ENCODE data around the gene SEMA4G.

SEMA4G gene

DNA sequence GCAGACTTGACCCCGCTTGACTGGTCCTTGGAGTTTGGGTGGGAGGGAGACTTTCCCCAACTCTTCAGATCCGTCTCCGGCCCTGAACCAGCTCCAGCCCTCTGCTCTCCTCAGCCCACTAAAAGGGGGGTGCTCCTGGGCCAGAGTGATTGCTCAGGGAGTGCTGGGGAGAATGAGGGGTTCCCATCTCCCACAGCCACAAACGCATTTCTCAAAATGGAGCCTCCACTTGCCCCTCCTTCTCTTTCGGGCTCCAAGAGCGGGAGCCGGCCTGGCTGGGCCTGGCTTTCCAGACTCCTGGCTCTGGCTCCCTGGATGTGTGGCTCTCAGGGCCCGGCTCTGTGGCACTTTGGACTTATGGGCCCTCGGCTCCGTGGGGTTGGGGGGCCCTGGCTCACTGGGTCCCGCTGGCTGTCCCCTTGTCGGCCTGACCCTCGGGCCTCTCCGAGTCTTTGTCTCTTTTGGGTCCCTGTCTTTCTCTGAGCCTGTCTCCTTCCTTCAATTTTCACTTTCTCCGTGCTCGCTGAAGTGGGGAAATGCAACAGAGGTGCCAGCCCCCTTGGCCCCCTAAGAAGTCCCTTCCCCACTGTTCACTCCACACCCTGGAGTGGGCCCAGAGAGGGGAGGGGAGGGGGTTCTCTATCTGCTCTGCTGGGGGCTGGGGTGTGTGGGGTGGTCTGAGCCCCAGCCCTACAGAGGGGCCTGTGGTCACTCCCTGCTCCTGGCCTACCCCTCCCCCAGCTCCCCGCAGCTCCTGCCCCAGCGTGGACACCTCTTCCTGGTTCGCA, 31.0 kb downstream of the SEMA4G start:
- Mint-ChIP-seq H3K9me3 (no peaks in the 10 kb centered on the region), H3K27me3 (no peaks in the 10 kb centered on the region), H3K4me3 (peak overlapping the region; percentile 45 to 78), H3K27ac (peak overlapping the region in 1 of 2 donors; percentile 84), H3K4me1 (ENCODE audit: low read depth in 2 of 2) (peaks cover 20 to 23% of the 10 kb centered on the region in 2 donors), H3K36me3 (ENCODE audit: insufficient read depth) (peaks cover 11% of the 10 kb centered on the region)
- no peak for DNase-seq
- ATAC-seq (replicated peaks) = no peak

- H3K36me3 Mint-ChIP-seq (ENCODE audit: insufficient read depth) = peaks cover 10% of the 10 kb centered on the region
- peaks cover 20 to 21% of the 10 kb centered on the region in 2 donors for H3K4me1 Mint-ChIP-seq (ENCODE audit: low read depth in 2 of 2)
- ATAC-seq (replicated peaks) (no peak), DNase-seq (no peak)
- H3K27me3 Mint-ChIP-seq = no peaks in the 10 kb centered on the region
- H3K27ac Mint-ChIP-seq = peak overlapping the region in 1 of 2 donors; percentile 84
- no peaks in the 10 kb centered on the region for H3K9me3 Mint-ChIP-seq
- peak overlapping the region; percentile 45 to 78 for H3K4me3 Mint-ChIP-seq
Observed at GRCh38 chr10:101000915-101001658, 31.8 kb downstream of the SEMA4G start.

GRCh38 chr10:101001659-101002035, 32.3 kb downstream of the SEMA4G start:
- no peak for DNase-seq
- Mint-ChIP-seq H3K36me3 (ENCODE audit: insufficient read depth) (peaks cover 6% of the 10 kb centered on the region), H3K4me1 (ENCODE audit: low read depth in 2 of 2) (peaks cover 16% of the 10 kb centered on the region in 2 donors), H3K27me3 (no peaks in the 10 kb centered on the region), H3K27ac (no peak overlapping the region), H3K4me3 (no peak overlapping the region), H3K9me3 (no peaks in the 10 kb centered on the region)
- ATAC-seq (replicated peaks) = no peak

GRCh38 chr10:101002456-101002855, 33.2 kb downstream of the SEMA4G start:
- ATAC-seq (replicated peaks) = no peak
- no peak for DNase-seq
- peaks cover 14 to 15% of the 10 kb centered on the region in 2 donors for H3K4me1 Mint-ChIP-seq (ENCODE audit: low read depth in 2 of 2)
- H3K9me3 Mint-ChIP-seq = no peaks in the 10 kb centered on the region
- no peak overlapping the region for H3K27ac Mint-ChIP-seq
- H3K4me3 Mint-ChIP-seq = no peak overlapping the region
- no peaks in the 10 kb centered on the region for H3K27me3 Mint-ChIP-seq
- H3K36me3 Mint-ChIP-seq (ENCODE audit: insufficient read depth) = peaks cover 3% of the 10 kb centered on the region

GRCh38 chr10:101003639-101004206, 34.4 kb downstream of the SEMA4G start:
- H3K9me3 Mint-ChIP-seq = no peaks in the 10 kb centered on the region
- no peak for ATAC-seq (replicated peaks)
- peaks cover 6 to 8% of the 10 kb centered on the region in 2 donors for H3K4me1 Mint-ChIP-seq (ENCODE audit: low read depth in 2 of 2)

DNA sequence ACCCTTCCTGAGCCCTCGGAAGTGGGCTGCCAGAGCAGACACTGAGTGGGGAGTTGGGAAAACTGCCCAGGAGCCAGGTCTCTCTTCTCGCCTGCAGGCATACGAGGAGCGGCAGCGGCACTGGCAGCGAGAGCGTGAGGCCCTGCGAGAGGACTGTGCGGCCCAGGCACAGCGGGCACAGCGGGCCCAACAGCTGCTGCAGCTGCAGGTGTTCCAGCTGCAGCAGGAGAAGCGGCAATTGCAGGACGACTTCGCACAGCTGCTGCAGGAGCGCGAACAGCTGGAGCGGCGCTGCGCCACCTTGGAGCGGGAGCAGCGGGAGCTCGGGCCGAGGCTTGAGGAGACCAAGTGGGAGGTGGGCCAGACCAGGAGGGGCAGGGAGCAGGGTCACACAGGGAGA, 36.1 kb downstream of the SEMA4G start:
- Mint-ChIP-seq H3K4me3 (no peak overlapping the region), H3K9me3 (no peaks in the 10 kb centered on the region), H3K36me3 (ENCODE audit: insufficient read depth) (peaks cover 3% of the 10 kb centered on the region), H3K27ac (no peak overlapping the region), H3K4me1 (ENCODE audit: low read depth in 2 of 2) (peaks cover 4 to 6% of the 10 kb centered on the region in 2 donors), H3K27me3 (no peaks in the 10 kb centered on the region)
- no peak for ATAC-seq (replicated peaks)
- DNase-seq = no peak

More at GRCh38 chr10:101003639-101004206, 34.4 kb downstream of the SEMA4G start:
- DNase-seq = no peak
- no peaks in the 10 kb centered on the region for H3K27me3 Mint-ChIP-seq
- peaks cover 3% of the 10 kb centered on the region for H3K36me3 Mint-ChIP-seq (ENCODE audit: insufficient read depth)
- H3K4me3 Mint-ChIP-seq = no peak overlapping the region
- H3K27ac Mint-ChIP-seq = no peak overlapping the region

DNA sequence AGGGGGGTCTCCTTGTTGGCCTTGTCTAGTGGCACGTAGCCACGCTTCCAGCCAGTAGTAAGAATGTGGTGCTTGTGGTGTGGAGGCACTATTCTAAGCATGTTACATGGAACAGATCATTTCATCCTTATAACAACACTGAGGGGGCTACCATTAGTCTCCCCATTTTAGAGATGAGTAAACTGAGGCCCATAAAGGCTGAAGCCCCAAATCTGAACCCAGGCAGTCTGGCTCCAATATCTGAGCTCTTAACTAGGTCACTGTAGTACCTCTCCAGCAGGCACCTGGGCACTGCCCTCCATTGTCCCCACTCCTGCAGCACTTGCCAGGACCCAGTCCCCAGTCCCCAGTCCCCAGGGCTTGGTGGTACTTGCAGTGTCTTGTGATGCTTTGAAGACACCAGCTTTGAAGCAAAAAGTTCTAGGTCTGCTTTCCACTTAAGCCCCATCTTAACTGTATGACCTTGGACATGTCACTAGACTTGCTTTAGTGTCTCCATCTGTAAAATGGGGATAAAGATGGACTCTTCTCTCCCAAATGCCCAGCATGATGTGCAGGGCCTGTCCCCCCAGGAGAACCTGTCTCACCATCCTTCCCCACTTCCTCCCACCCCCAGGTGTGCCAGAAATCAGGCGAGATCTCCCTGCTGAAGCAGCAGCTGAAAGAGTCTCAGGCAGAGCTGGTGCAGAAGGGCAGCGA, 36.7 kb downstream of the SEMA4G start:
- Mint-ChIP-seq H3K36me3 (ENCODE audit: insufficient read depth) (peaks cover 3% of the 10 kb centered on the region), H3K27ac (no peak overlapping the region), H3K27me3 (no peaks in the 10 kb centered on the region), H3K4me3 (no peak overlapping the region), H3K4me1 (ENCODE audit: low read depth in 2 of 2) (peaks cover 2 to 4% of the 10 kb centered on the region in 2 donors), H3K9me3 (no peaks in the 10 kb centered on the region)
- DNase-seq (no peak), ATAC-seq (replicated peaks) (no peak)

DNA sequence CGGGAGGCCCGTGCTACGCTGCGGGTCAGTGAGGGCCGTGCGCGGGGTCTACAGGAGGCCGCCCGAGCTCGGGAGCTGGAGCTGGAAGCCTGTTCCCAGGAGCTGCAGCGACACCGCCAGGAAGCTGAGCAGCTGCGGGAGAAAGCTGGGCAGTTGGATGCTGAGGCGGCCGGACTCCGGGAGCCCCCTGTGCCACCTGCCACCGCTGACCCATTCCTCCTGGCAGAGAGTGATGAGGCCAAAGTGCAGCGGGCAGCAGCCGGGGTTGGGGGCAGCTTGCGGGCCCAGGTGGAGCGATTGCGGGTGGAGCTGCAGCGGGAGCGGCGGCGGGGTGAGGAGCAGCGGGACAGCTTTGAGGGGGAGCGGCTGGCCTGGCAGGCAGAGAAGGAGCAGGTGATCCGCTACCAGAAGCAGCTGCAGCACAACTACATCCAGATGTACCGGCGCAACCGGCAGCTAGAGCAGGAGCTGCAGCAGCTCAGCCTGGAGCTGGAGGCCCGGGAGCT, 37.3 kb downstream of the SEMA4G start:
- no peak overlapping the region for H3K4me3 Mint-ChIP-seq

DNA sequence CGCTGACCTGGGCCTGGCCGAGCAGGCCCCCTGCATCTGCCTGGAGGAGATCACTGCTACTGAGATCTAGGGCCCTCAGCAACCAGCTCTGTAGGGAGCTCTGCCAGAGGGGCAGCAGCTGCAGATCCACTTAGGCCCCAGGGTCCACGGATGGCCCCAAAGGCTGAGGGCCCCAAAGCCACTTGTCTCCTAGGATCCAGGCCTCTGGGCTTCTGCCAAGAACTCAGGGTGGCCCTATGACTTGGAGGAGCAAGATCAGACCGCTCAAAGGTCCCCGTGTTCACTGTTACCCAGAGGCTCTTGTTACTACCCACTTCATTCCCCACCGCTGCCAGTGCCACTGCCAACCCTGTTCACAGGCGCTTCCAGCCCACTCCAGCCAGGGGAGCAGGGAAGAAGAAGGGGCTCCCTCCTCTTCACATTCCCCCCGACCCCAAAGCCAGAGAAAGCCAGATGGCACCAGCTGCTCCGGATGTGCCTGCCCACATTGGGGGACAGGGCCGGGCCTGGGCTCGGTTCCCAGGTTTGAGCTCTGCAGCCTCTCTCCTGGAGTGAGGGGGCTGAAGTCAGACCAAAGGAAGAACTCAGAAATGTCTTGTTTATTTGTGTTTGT, 37.9 kb downstream of the SEMA4G start:
- Mint-ChIP-seq H3K4me1 (ENCODE audit: low read depth in 2 of 2) (no peaks in the 10 kb centered on the region), H3K27me3 (no peaks in the 10 kb centered on the region), H3K4me3 (no peak overlapping the region), H3K27ac (no peak overlapping the region), H3K36me3 (ENCODE audit: insufficient read depth) (peaks cover 3% of the 10 kb centered on the region), H3K9me3 (no peaks in the 10 kb centered on the region)
- no peak for DNase-seq
- ATAC-seq (replicated peaks) = no peak

More for the DNA sequence above, 37.3 kb downstream of the SEMA4G start:
- Mint-ChIP-seq H3K27me3 (no peaks in the 10 kb centered on the region), H3K27ac (no peak overlapping the region), H3K4me1 (ENCODE audit: low read depth in 2 of 2) (no peaks in the 10 kb centered on the region), H3K9me3 (no peaks in the 10 kb centered on the region), H3K36me3 (ENCODE audit: insufficient read depth) (peaks cover 3% of the 10 kb centered on the region)
- DNase-seq (no peak), ATAC-seq (replicated peaks) (no peak)

DNA sequence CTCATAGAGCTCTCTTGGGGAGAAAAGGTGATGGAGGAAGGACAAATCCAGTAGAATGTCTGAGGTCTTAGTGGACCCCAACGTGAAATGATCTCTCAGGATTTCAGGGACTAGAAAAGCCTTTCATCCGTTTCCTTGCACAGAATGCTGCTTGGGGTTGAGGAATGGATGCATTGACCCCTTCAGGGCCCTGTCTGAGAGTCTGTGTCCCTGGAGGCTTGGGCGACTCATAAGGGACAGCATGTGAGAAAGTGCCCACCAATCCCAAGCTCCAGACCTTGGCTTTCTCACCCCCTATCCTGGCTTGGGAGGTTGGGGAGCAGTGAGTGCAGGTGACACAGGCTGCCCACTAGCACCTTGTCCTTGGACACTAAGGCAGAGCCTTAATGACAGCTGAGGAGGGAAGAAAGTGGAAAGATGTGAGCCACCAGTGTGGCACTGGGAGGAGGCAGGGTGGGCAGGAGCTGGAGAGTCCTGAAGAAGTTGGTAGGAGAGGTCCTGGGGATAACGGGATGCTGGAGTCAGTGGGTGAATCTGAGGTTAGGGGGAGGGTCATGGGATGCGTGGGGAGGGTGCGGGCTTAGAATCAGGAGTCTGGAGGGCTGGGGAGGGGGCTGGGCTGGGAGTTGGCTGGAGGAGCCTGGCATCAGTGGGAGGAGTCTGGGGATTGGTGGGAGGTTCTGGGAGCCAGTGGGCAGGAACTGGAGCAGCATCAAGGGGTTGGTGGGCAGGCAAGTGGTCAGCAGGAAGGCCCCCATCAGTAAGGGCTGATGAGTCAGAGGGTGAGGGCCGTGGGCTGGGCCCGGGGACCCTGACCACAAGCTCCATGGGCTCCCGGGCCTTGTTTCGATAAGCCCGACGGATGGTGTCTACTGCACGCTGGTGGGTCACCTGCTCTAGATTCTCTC, 38.9 kb downstream of the SEMA4G start:
- H3K9me3 Mint-ChIP-seq = no peaks in the 10 kb centered on the region
- ATAC-seq (replicated peaks) = no peak
- H3K36me3 Mint-ChIP-seq (ENCODE audit: insufficient read depth) = peaks cover 4% of the 10 kb centered on the region
- H3K4me3 Mint-ChIP-seq = no peak overlapping the region
- H3K27me3 Mint-ChIP-seq = peaks cover 0 to 4% of the 10 kb centered on the region in 2 donors
- H3K27ac Mint-ChIP-seq = peak overlapping the region; percentile 30 to 38
- no peak for DNase-seq
- H3K4me1 Mint-ChIP-seq (ENCODE audit: low read depth in 2 of 2) = peaks cover 5 to 6% of the 10 kb centered on the region in 2 donors

DNA sequence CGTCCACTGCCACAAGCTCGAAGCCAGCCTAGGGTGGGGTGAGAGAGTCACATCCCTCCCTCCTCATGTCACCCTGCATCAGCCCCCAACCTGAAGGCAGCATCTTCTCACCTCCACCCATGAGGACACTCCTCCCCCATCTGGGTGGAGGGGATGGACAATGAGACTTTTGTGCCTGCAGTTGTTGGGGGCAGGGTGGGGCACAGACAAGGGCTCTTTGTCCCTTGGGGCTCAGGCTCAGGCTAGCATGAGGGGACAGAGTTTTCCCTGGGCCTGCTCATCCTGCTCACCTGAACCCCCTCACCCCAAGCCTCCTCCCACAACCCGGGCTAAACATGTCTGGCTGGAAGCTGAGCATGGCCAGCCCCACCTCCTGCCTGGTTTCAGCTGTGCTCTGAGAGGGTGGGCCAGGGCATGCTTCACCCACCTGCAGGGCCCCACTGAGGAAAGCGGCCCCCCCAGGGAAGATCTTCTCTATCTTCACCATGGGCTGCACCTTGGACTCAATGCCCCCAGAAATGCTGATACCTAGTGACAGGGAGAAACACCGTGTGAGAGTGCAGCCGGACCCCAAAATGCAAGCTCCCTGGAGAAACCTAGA, 39.6 kb downstream of the SEMA4G start:
- no peak for ATAC-seq (replicated peaks)
- peaks cover 9 to 10% of the 10 kb centered on the region in 2 donors for H3K4me1 Mint-ChIP-seq (ENCODE audit: low read depth in 2 of 2)
- no peak for DNase-seq
- H3K9me3 Mint-ChIP-seq = no peaks in the 10 kb centered on the region
- H3K27me3 Mint-ChIP-seq = peaks cover 0 to 8% of the 10 kb centered on the region in 2 donors
- H3K27ac Mint-ChIP-seq = peak overlapping the region; percentile 30 to 38
- H3K4me3 Mint-ChIP-seq = no peak overlapping the region
- peaks cover 6% of the 10 kb centered on the region for H3K36me3 Mint-ChIP-seq (ENCODE audit: insufficient read depth)

DNA sequence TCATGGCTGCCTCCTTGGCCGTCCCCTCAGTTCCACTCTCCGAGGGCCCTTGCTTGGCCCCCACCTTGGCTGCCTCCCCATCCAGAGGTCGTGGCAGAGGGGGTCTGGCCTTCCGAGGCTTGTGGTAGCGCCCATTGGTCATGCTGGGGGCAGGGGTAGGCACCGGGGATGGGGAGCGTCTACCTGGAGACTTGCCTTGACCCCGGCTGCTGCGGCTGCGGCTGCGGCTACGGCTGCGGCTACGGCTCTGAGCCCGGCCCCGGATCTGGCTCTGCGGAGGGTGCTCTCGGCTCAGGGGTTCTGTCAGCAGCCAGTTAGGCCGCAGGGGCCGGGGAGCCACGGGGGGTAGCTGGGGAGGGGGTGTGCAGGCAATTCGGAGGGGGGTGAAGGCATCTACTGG, 41.0 kb downstream of the SEMA4G start:
- DNase-seq (no peak), ATAC-seq (replicated peaks) (no peak)
- peaks cover 5 to 16% of the 10 kb centered on the region in 2 donors for H3K27me3 Mint-ChIP-seq
- no peaks in the 10 kb centered on the region for H3K9me3 Mint-ChIP-seq
- H3K4me3 Mint-ChIP-seq = no peak overlapping the region
- peaks cover 6% of the 10 kb centered on the region for H3K36me3 Mint-ChIP-seq (ENCODE audit: insufficient read depth)
- no peak overlapping the region for H3K27ac Mint-ChIP-seq
- peaks cover 16 to 18% of the 10 kb centered on the region in 2 donors for H3K4me1 Mint-ChIP-seq (ENCODE audit: low read depth in 2 of 2)

Measured in effector memory CD8-positive, alpha-beta T cell (primary cell).